Measurements from ENCODE around the gene LY6G6C.

The LY6G6C gene

GRCh38 chr6:31677955-31678354 is 43.6 kb downstream of the LY6G6C start:
- H3K4me3 ChIP-seq (ENCODE audit: low read length): no peak overlapping the region
- DNase-seq (ENCODE audit: low read depth): no peak
- no peak for TF ChIP-seq CTCF (conservative IDR thresholded peaks at IDR 0.05; ENCODE audit: low read length)

GRCh38 chr6:31676904-31677303 is 44.6 kb downstream of the LY6G6C start:
- H3K4me3 ChIP-seq (ENCODE audit: low read length): no peak overlapping the region
- TF ChIP-seq CTCF (conservative IDR thresholded peaks at IDR 0.05; ENCODE audit: low read length): no peak
- DNase-seq (ENCODE audit: low read depth): no peak

GRCh38 chr6:31676322-31676903 is 45.1 kb downstream of the LY6G6C start:
- H3K4me3 ChIP-seq (ENCODE audit: low read length): no peak overlapping the region
- no peak for DNase-seq (ENCODE audit: low read depth)
- TF ChIP-seq CTCF (conservative IDR thresholded peaks at IDR 0.05; ENCODE audit: low read length): no peak

- no peak for DNase-seq (ENCODE audit: low read depth)
- no peak within 1 kb of the TSS for H3K4me3 ChIP-seq (ENCODE audit: low read length)
- no peak for TF ChIP-seq CTCF (conservative IDR thresholded peaks at IDR 0.05; ENCODE audit: low read length)
Observed at GRCh38 chr6:31669676-31670075, 51.9 kb downstream of the LY6G6C start, which contains the start of gene LY6G5B. TSS of gene LY6G5B (plus strand) at chr6:31669976. CDS start at chr6:31670951, 975 bp downstream.

Data from AG10803 (cell line).